ENCODE measurements around the gene RAB11FIP4. TPM values are rescaled to one million over a fixed set of nuclear protein-coding genes. Genes with fewer than 3 reads are reported as not detected.
A peak's percentile ranks its signal among the peaks of the same experiment; 100 is the strongest.

Gene RAB11FIP4
- total RNA-seq, 2 donors from 2014 or later, result 35.6 to 62.2 TPM

GRCh38 chr17:31428111-31428510 lies 36.6 kb downstream of the RAB11FIP4 start:
- no peak for DNase-seq
- H3K4me1 ChIP-seq (ENCODE audit: control insufficient read depth, insufficient read depth, low read length), result peaks cover 9% of the 10 kb centered on the region
- WGBS, 2 experiments (ENCODE audit: insufficient coverage in 1 of 2, insufficient read length in 1 of 2), result 88 to 94% methylated on average over 8 to 10 of the region's 10 CpGs

GRCh38 chr17:31428512-31428911 lies 37.0 kb downstream of the RAB11FIP4 start:
- H3K4me1 Mint-ChIP-seq, result peaks cover 12% of the 10 kb centered on the region
- peaks cover 9% of the 10 kb centered on the region for H3K4me1 ChIP-seq (ENCODE audit: control insufficient read depth, insufficient read depth, low read length)
- WGBS, 2 experiments (ENCODE audit: insufficient coverage in 1 of 2, insufficient read length in 1 of 2), result 86 to 100% methylated on average over 2 to 4 of the region's 4 CpGs
- H3K9me3 Mint-ChIP-seq, result no peaks in the 10 kb centered on the region
- H3K9ac ChIP-seq (ENCODE audit: extremely low read depth, low read length, poor library complexity, severe bottlenecking), result no peak overlapping the region
- H3K27ac ChIP-seq (ENCODE audit: low read depth, low read length), result no peak overlapping the region
- no peak overlapping the region for H3K27ac Mint-ChIP-seq
- no peaks in the 10 kb centered on the region for H3K27me3 ChIP-seq (ENCODE audit: control insufficient read depth, insufficient read depth, low read length, poor library complexity, severe bottlenecking)
- H3K36me3 ChIP-seq (ENCODE audit: control insufficient read depth, insufficient read depth, low read length), result no peaks in the 10 kb centered on the region
- H3K9me3 ChIP-seq (ENCODE audit: control insufficient read depth, low read length), result no peaks in the 10 kb centered on the region
- H3K36me3 Mint-ChIP-seq (ENCODE audit: low read depth), result no peaks in the 10 kb centered on the region
- H3K4me3 Mint-ChIP-seq, result no peak overlapping the region
- DNase-seq, result no peak
- TF ChIP-seq CTCF (conservative IDR thresholded peaks at IDR 0.05), result no peak
- no peak overlapping the region for H3K4me3 ChIP-seq (ENCODE audit: low read length)
- peaks cover 3% of the 10 kb centered on the region for H3K27me3 Mint-ChIP-seq (ENCODE audit: insufficient read depth)

More at GRCh38 chr17:31428111-31428510, 36.6 kb downstream of the RAB11FIP4 start:
- H3K4me3 ChIP-seq (ENCODE audit: low read length), result no peak overlapping the region
- H3K9me3 ChIP-seq (ENCODE audit: control insufficient read depth, low read length), result no peaks in the 10 kb centered on the region
- H3K9me3 Mint-ChIP-seq, result no peaks in the 10 kb centered on the region
- H3K27me3 Mint-ChIP-seq (ENCODE audit: insufficient read depth), result peaks cover 4% of the 10 kb centered on the region
- no peak overlapping the region for H3K27ac ChIP-seq (ENCODE audit: low read depth, low read length)
- TF ChIP-seq CTCF (conservative IDR thresholded peaks at IDR 0.05), result no peak
- H3K27ac Mint-ChIP-seq, result no peak overlapping the region
- H3K36me3 Mint-ChIP-seq (ENCODE audit: low read depth), result no peaks in the 10 kb centered on the region
- H3K9ac ChIP-seq (ENCODE audit: extremely low read depth, low read length, poor library complexity, severe bottlenecking), result no peak overlapping the region
- peaks cover 16% of the 10 kb centered on the region for H3K4me1 Mint-ChIP-seq
- H3K27me3 ChIP-seq (ENCODE audit: control insufficient read depth, insufficient read depth, low read length, poor library complexity, severe bottlenecking), result no peaks in the 10 kb centered on the region
- H3K36me3 ChIP-seq (ENCODE audit: control insufficient read depth, insufficient read depth, low read length), result no peaks in the 10 kb centered on the region
- no peak overlapping the region for H3K4me3 Mint-ChIP-seq

- 65 to 74% methylated on average over 5 to 11 of the region's 12 CpGs for WGBS, 2 experiments (ENCODE audit: insufficient coverage in 1 of 2, insufficient read length in 1 of 2)
- H3K36me3 Mint-ChIP-seq (ENCODE audit: low read depth), result no peaks in the 10 kb centered on the region
- Histone ChIP-seq H3K4me3 (ENCODE audit: low read length) (no peak overlapping the region), H3K9ac (ENCODE audit: extremely low read depth, low read length, poor library complexity, severe bottlenecking) (no peak overlapping the region), H3K4me1 (ENCODE audit: control insufficient read depth, insufficient read depth, low read length) (no peaks in the 10 kb centered on the region), H3K9me3 (ENCODE audit: control insufficient read depth, low read length) (no peaks in the 10 kb centered on the region), H3K27me3 (ENCODE audit: control insufficient read depth, insufficient read depth, low read length, poor library complexity, severe bottlenecking) (no peaks in the 10 kb centered on the region), H3K36me3 (ENCODE audit: control insufficient read depth, insufficient read depth, low read length) (no peaks in the 10 kb centered on the region), H3K27ac (ENCODE audit: low read depth, low read length) (no peak overlapping the region)
- no peak for TF ChIP-seq CTCF (conservative IDR thresholded peaks at IDR 0.05)
- no peaks in the 10 kb centered on the region for H3K9me3 Mint-ChIP-seq
- DNase-seq, result peak; percentile 61
- no peak overlapping the region for H3K4me3 Mint-ChIP-seq
- H3K4me1 Mint-ChIP-seq, result peaks cover 2% of the 10 kb centered on the region
- H3K27ac Mint-ChIP-seq, result no peak overlapping the region
- peaks cover 3% of the 10 kb centered on the region for H3K27me3 Mint-ChIP-seq (ENCODE audit: insufficient read depth)
These were observed 39.8 kb downstream of the RAB11FIP4 start for GRCh38 chr17:31431098-31431851.

Measured in endodermal cell (in vitro differentiated cells).